Duodenal mucosa (tissue), 2 donors: ENCODE measurements around the gene PHF10.

Experiments
- H3K27ac ChIP-seq: one replicate; pipeline ENCODE4 v1.7.0; 2013; ENCODE audit warnings: low read depth, low read length
- H3K27me3 ChIP-seq, 2 donors: one replicate each; pipeline ENCODE4 v1.7.0; 2013; ENCODE audit warnings: low read length in 2 of 2, control low read depth in 1 of 2; ENCODE audit not compliant: insufficient read depth in 2 of 2, control insufficient read depth in 1 of 2
- H3K36me3 ChIP-seq, 2 donors: one replicate each; pipeline ENCODE4 v1.7.0; 2013; ENCODE audit warnings: low read length in 2 of 2, control low read depth in 1 of 2; ENCODE audit not compliant: insufficient read depth in 2 of 2, control insufficient read depth in 1 of 2
- H3K4me1 ChIP-seq, 2 donors: one replicate each; pipeline ENCODE4 v1.7.0; 2013; ENCODE audit warnings: low read length in 2 of 2, control low read depth in 1 of 2; ENCODE audit not compliant: insufficient read depth in 2 of 2, control insufficient read depth in 1 of 2
- H3K4me3 ChIP-seq, 2 donors: one replicate each; pipeline ENCODE4 v1.7.0; 2013; ENCODE audit warnings: low read length in 2 of 2, low read depth in 1 of 2
- H3K9ac ChIP-seq, 2 donors: one replicate each; pipeline ENCODE4 v1.7.0; 2013; ENCODE audit warnings: low read length in 2 of 2, low read depth in 1 of 2
- H3K9me3 ChIP-seq, 2 donors: one replicate each; pipeline ENCODE4 v1.7.0; 2013; ENCODE audit warnings: low read length in 2 of 2, control low read depth in 1 of 2; ENCODE audit not compliant: control insufficient read depth in 1 of 2

The PHF10 gene

GRCh38 chr6:169664227-169664626, 60.1 kb downstream of the PHF10 start:
- no peak overlapping the region for H3K4me3 ChIP-seq
- no peak overlapping the region for H3K9ac ChIP-seq
- no peaks in the 10 kb centered on the region for H3K9me3 ChIP-seq
- no peaks in the 10 kb centered on the region for H3K4me1 ChIP-seq
- peaks cover 18 to 52% of the 10 kb centered on the region in 2 donors for H3K36me3 ChIP-seq
- H3K27me3 ChIP-seq: no peaks in the 10 kb centered on the region
- no peak overlapping the region for H3K27ac ChIP-seq

DNA sequence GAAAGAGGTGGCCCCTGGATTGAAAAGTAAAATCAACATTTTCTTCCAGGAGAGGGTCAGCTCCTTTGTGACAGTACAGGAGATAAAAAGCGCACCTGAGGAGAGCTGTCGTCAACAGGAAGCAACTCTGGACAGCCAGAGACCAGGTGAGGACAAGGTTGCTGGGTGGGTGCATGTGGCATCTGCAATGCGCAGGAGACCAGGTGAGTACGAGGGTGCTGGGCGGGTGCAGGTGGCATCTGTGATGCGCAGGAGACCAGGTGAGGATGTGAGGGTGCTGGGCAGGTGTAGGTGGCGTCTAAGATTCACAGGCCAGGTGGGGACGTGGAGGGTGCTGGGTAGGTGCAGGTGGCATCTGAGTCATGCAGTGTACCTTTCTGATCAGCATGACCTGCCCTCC, 60.8 kb downstream of the PHF10 start:
- peaks cover 18 to 52% of the 10 kb centered on the region in 2 donors for H3K36me3 ChIP-seq
- H3K9ac ChIP-seq: no peak overlapping the region
- H3K27ac ChIP-seq: no peak overlapping the region
- H3K27me3 ChIP-seq: no peaks in the 10 kb centered on the region
- H3K9me3 ChIP-seq: no peaks in the 10 kb centered on the region
- H3K4me3 ChIP-seq: no peak overlapping the region
- H3K4me1 ChIP-seq: no peaks in the 10 kb centered on the region

- Histone ChIP-seq H3K27me3 (no peaks in the 10 kb centered on the region), H3K36me3 (peaks cover 11 to 41% of the 10 kb centered on the region in 2 donors)
Observed at GRCh38 chr6:169661391-169661756, 62.9 kb downstream of the PHF10 start.

GRCh38 chr6:169660751-169661390, 63.4 kb downstream of the PHF10 start:
- Histone ChIP-seq H3K27ac (no peak overlapping the region), H3K36me3 (peaks cover 11 to 38% of the 10 kb centered on the region in 2 donors), H3K27me3 (no peaks in the 10 kb centered on the region), H3K4me3 (no peak overlapping the region), H3K9ac (no peak overlapping the region), H3K4me1 (no peaks in the 10 kb centered on the region), H3K9me3 (no peaks in the 10 kb centered on the region)

More at GRCh38 chr6:169661391-169661756, 62.9 kb downstream of the PHF10 start:
- Histone ChIP-seq H3K4me1 (no peaks in the 10 kb centered on the region), H3K9ac (no peak overlapping the region), H3K27ac (no peak overlapping the region), H3K4me3 (no peak overlapping the region), H3K9me3 (no peaks in the 10 kb centered on the region)

DNA sequence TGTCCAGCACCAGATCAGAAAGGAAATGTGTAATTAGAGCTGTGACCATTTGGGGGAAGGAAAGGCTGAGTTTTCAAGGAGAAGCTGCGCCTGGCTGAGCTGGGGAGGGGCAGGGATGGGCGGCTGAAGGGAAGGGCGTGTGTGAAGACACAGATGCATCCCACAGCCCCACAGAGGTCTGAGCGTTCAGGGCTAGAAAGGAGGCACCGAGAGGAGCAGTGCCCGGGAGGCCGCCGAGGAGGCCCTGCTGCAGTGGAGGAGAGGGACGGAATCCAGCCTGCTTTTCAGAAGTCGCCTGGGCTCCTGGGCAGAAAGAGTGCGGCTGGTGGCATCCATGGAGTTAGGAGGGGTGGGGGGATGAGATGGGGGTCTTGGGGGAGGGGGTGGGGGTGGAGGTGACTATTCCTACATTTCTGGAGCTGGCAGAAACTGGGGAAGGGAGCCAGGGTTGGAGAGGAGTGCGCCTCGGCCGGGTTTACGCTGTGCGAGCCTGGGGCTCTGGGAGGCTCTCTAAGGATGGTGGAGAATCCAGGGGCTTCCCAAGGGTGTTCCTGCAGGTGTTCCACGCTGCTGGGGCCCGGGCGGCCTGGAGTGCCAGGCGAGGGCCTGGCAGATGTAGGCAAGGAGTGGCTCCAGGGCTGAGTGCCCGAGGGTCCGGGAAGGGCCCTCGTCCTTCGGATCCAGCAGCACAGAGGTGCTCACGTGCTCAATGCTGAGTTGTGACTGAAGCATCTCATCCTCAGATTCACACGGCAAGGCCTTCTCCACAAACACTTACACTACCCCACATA, 64.3 kb downstream of the PHF10 start:
- Histone ChIP-seq H3K27me3 (no peaks in the 10 kb centered on the region), H3K9me3 (no peaks in the 10 kb centered on the region), H3K36me3 (peaks cover 4 to 32% of the 10 kb centered on the region in 2 donors), H3K4me3 (no peak overlapping the region), H3K4me1 (peaks cover 3 to 6% of the 10 kb centered on the region in 2 donors), H3K9ac (no peak overlapping the region), H3K27ac (no peak overlapping the region)

DNA sequence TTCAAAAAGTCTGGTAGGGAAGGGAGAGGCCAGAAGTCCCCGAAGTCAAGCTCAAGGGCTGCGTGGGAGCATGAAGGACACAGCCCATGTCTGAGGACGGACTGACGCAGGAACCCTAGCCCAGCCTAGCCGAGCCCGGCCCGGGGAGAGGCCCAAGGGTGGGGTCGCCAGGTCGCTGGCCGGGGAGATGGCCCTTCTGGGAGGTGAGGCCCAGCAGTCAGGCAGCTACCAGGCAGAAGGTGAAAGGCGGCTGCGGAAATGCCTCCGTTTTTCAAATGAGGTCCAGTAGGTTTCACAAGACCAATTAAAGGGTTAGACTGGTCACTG, 67.1 kb downstream of the PHF10 start:
- Histone ChIP-seq H3K36me3 (peaks cover 3 to 16% of the 10 kb centered on the region in 2 donors), H3K4me1 (peaks cover 3 to 7% of the 10 kb centered on the region in 2 donors), H3K27me3 (no peaks in the 10 kb centered on the region), H3K9me3 (no peaks in the 10 kb centered on the region), H3K9ac (no peak overlapping the region), H3K27ac (no peak overlapping the region), H3K4me3 (no peak overlapping the region)

DNA sequence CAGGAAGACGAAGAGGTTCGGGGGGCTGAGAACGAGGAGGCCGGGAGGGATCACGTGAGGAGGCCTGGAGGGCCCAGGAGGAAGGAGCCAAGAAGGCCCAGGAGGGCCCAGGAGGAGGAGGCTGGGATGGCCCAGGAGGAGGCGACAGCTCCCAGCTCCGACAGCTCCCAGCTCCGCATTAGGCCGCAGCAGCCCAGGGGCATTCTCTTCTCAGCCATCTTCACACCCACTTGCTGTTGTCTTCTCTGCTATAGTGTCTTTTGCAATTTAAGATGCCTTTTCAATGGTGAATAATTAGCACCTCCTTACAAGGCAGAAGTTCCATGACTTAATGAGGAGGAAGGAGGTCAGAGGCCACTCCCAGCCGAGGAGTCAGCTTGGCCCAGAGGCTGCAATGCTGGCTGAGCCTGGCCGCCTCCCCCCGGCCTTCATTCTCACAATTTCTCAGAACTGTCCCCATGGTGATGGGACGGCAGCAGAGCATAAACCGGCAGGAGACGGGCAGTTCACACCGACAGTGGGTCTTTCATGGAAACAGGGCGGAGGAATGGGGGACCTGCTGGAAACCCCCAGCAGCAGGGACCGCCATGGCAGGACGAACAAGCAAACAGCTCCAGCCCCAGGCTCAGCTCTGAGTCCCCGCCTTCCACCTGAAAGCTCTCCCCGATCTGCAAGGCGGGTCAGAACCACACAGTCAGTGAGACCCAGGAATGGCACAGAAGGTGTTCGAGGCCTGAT, 67.6 kb downstream of the PHF10 start:
- H3K36me3 ChIP-seq: peaks cover 3 to 16% of the 10 kb centered on the region in 2 donors
- no peaks in the 10 kb centered on the region for H3K27me3 ChIP-seq
- no peak overlapping the region for H3K9ac ChIP-seq
- no peaks in the 10 kb centered on the region for H3K9me3 ChIP-seq
- H3K4me1 ChIP-seq: peaks cover 3 to 7% of the 10 kb centered on the region in 2 donors
- H3K4me3 ChIP-seq: no peak overlapping the region
- no peak overlapping the region for H3K27ac ChIP-seq

DNA sequence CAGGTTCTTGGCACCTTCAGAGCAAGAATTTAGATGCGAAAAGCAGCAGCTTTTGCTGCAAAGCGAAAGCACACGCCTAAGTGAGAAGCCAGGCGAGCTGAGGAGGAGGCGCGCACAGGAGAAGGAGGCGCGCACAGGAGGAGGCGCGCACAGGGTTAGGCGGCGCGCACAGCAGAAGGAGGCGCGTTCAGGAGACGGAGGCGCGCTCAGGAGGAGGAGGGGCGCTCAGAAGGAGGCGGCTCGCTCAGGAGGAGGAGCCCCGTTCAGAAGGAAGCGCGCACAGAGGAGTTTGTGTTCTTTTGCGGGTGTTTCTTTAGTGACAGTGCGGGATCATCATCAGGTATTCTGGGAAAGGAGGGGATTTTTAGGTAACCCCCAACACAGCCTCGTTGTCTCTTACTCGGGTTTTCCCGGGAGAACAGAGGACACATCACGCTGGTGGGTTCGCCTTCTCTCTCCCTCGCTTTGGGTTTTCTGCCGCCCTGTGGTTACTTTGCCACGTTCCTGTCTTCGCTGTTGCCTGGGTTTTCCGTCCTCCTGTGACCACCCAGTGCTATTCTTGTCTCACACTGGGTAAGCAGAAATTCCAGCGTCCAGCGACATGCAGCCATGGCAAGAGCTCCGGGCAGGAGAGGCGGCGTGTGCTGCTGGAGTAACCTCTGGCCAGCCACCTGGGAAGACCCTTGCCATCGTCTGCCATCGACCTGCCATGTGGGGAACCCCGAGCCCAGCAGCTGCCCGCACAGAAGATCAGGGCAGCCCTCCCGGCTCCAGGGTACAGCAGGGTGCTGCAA, 69.5 kb downstream of the PHF10 start:
- Histone ChIP-seq H3K4me3 (peak overlapping the region; percentile 79 to 82), H3K27ac (peak overlapping the region; percentile 43), H3K9me3 (no peaks in the 10 kb centered on the region), H3K4me1 (peaks cover 3 to 7% of the 10 kb centered on the region in 2 donors), H3K9ac (peak overlapping the region; percentile 64 to 84), H3K27me3 (no peaks in the 10 kb centered on the region), H3K36me3 (peaks cover 0 to 15% of the 10 kb centered on the region in 2 donors)
